RWPE1 (cell line): ENCODE measurements around the gene CGA.

ENCODE experiments used
- CTCF ChIA-PET: fragments of 350-600 bp; sonication (Branson Sonifier 250); formaldehyde crosslinking; extraction: SDS; loops from one replicate; lab custom pipeline; 2021; lab: Yijun Ruan, JAX
- POLR2A ChIA-PET: fragments of 400-600 bp; formaldehyde crosslinking; extraction: SDS; loops from one replicate; lab custom pipeline; 2020; ENCODE audit warnings: antibody characterized with exemption; ENCODE audit not compliant: low non-redundant PET; lab: Yijun Ruan, JAX
- DNase-seq: peaks from one replicate; pipeline ENCODE4 v3.0.0; 2012; ENCODE audit warnings: low spot score
- H3K27ac ChIP-seq: fragments of 450-650 bp; 2 replicates; pipeline ENCODE4 v1.5.1; 2017
- CTCF ChIP-seq: fragments of 450-650 bp; conservative IDR thresholded peaks from 2 replicates; pipeline ENCODE4 v1.5.1; 2017; ENCODE audit warnings: low read depth, mild to moderate bottlenecking

Gene CGA

GRCh38 chr6:87049779-87050178 is 45.1 kb downstream of the CGA start:
- no peak for TF ChIP-seq CTCF
- no peak overlapping the region for H3K27ac ChIP-seq
- ChIA-PET POLR2A (no interaction called here), CTCF (no interaction called here)
- DNase-seq: no peak

- ChIA-PET POLR2A (no interaction called here), CTCF (no interaction called here)
- DNase-seq: no peak
- no peak for TF ChIP-seq CTCF
- no peak overlapping the region for H3K27ac ChIP-seq
These were observed 49.3 kb downstream of the CGA start for GRCh38 chr6:87045521-87046075.

- no peak for DNase-seq
- no peak overlapping the region for H3K27ac ChIP-seq
- TF ChIP-seq CTCF: no peak
- ChIA-PET POLR2A (no interaction called here), CTCF (no interaction called here)
These were observed 54.2 kb downstream of the CGA start for GRCh38 chr6:87040729-87041128.
